Liver (tissue), 3 donors: ENCODE measurements around the gene PPL.

Experiments
- ATF3 ChIP-seq: IDR thresholded peaks from 2 replicates; pipeline ENCODE4 v1.6.1; 2016; ENCODE audit warnings: antibody characterized with exemption
- EGR1 ChIP-seq, 2 donors: IDR thresholded peaks; 2 replicates each; pipeline ENCODE4 v1.6.1; 2016 to 2018; ENCODE audit warnings: antibody characterized with exemption in 2 of 2, low read depth in 2 of 2
- FOXA1 ChIP-seq: IDR thresholded peaks from 2 replicates; pipeline ENCODE4 v1.6.1; 2016; ENCODE audit warnings: antibody characterized with exemption
- GABPA ChIP-seq, 2 donors: IDR thresholded peaks in 1 of 2; conservative IDR thresholded peaks in 1 of 2; 2 replicates each; pipeline ENCODE4 v1.6.1; 2016; ENCODE audit warnings: antibody characterized with exemption in 2 of 2, mild to moderate bottlenecking in 1 of 2, moderate library complexity in 1 of 2
- HNF4A ChIP-seq, 2 donors: conservative IDR thresholded peaks; 2 replicates each; pipeline ENCODE4 v1.6.1; 2016; ENCODE audit warnings: antibody characterized with exemption in 2 of 2, mild to moderate bottlenecking in 2 of 2
- JUND ChIP-seq, 2 donors: IDR thresholded peaks; 2 replicates each; pipeline ENCODE4 v1.6.1; 2016; ENCODE audit warnings: antibody characterized with exemption in 2 of 2
- NR2F2 ChIP-seq: IDR thresholded peaks from 2 replicates; pipeline ENCODE4 v1.6.1; 2016; ENCODE audit warnings: antibody characterized with exemption
- RAD21 ChIP-seq, 2 donors: IDR thresholded peaks; 2 replicates each; pipeline ENCODE4 v1.6.1; 2016; ENCODE audit warnings: antibody characterized with exemption in 2 of 2, mild to moderate bottlenecking in 2 of 2
- SP1 ChIP-seq: IDR thresholded peaks from 2 replicates; pipeline ENCODE4 v1.6.1; 2018; ENCODE audit warnings: antibody characterized with exemption, mild to moderate bottlenecking
- TAF1 ChIP-seq: conservative IDR thresholded peaks from 2 replicates; pipeline ENCODE4 v1.6.1; 2016; ENCODE audit warnings: antibody characterized with exemption, mild to moderate bottlenecking
- YY1 ChIP-seq: IDR thresholded peaks from 2 replicates; pipeline ENCODE4 v1.6.1; 2016; ENCODE audit warnings: antibody characterized with exemption, mild to moderate bottlenecking
- TF ChIP-seq, protein P1 (sequence below): IDR thresholded peaks from 2 replicates; pipeline ENCODE4 v1.6.1; 2016; ENCODE audit warnings: antibody characterized with exemption, mild to moderate bottlenecking
- TF ChIP-seq, protein P2 (sequence below): fragments of 150-350 bp; IDR thresholded peaks from 2 replicates; pipeline ENCODE4 v1.5.1; 2017; ENCODE audit warnings: improper control_type of control experiment, low read depth, low read length; ENCODE audit not compliant: missing input control
- TF ChIP-seq, protein P3 (sequence below): IDR thresholded peaks from 2 replicates; pipeline ENCODE4 v1.6.1; 2016; ENCODE audit warnings: antibody characterized with exemption
- donor health status: healthy.
- donor health status: healthy.

DNA sequence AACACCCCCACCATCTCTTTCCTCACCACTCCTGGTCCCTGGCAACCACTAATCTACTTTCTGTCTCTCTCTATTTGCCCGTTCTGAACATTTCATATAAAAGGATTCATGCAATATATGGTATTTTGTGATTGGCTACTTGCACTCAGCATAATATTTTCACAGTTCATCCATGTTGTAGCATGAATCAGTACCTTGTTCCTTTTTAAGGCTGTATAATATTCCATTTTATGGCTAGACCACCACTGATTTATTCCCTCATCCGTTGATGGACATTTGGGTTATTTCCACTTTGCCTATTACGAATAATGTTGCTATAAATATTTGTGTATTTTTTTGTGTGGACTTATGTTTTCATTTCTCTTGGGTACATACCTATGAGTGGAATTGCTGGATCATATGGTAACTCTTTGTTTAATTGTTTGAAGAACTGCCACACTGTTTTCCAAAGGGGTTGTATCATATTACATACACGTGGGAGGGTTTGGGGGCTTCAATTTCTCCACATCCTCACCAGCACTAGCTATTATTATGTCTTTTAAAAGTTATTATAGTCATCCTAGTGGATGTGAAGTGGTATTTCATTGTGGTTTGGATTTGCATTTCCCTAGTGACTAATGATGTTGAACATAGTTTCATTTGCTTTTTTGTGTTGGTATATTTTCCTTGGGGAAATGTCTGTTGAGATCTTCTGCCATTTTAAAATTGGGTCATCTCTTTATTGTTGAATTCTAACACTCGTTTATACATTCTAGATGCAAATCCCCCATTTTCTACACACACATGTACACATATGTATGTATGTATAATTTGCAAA lies 47.4 kb upstream of the PPL start:
- TF ChIP-seq, protein P1, sequence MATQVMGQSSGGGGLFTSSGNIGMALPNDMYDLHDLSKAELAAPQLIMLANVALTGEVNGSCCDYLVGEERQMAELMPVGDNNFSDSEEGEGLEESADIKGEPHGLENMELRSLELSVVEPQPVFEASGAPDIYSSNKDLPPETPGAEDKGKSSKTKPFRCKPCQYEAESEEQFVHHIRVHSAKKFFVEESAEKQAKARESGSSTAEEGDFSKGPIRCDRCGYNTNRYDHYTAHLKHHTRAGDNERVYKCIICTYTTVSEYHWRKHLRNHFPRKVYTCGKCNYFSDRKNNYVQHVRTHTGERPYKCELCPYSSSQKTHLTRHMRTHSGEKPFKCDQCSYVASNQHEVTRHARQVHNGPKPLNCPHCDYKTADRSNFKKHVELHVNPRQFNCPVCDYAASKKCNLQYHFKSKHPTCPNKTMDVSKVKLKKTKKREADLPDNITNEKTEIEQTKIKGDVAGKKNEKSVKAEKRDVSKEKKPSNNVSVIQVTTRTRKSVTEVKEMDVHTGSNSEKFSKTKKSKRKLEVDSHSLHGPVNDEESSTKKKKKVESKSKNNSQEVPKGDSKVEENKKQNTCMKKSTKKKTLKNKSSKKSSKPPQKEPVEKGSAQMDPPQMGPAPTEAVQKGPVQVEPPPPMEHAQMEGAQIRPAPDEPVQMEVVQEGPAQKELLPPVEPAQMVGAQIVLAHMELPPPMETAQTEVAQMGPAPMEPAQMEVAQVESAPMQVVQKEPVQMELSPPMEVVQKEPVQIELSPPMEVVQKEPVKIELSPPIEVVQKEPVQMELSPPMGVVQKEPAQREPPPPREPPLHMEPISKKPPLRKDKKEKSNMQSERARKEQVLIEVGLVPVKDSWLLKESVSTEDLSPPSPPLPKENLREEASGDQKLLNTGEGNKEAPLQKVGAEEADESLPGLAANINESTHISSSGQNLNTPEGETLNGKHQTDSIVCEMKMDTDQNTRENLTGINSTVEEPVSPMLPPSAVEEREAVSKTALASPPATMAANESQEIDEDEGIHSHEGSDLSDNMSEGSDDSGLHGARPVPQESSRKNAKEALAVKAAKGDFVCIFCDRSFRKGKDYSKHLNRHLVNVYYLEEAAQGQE = no peak
- TF ChIP-seq EGR1 (IDR thresholded peaks at IDR 0.05; ENCODE audit: low read depth in 2 of 2) = no peak
- no peak for TF ChIP-seq TAF1
- TF ChIP-seq YY1 = no peak
- TF ChIP-seq JUND (IDR thresholded peaks at IDR 0.05) = no peak
- TF ChIP-seq, protein P2, sequence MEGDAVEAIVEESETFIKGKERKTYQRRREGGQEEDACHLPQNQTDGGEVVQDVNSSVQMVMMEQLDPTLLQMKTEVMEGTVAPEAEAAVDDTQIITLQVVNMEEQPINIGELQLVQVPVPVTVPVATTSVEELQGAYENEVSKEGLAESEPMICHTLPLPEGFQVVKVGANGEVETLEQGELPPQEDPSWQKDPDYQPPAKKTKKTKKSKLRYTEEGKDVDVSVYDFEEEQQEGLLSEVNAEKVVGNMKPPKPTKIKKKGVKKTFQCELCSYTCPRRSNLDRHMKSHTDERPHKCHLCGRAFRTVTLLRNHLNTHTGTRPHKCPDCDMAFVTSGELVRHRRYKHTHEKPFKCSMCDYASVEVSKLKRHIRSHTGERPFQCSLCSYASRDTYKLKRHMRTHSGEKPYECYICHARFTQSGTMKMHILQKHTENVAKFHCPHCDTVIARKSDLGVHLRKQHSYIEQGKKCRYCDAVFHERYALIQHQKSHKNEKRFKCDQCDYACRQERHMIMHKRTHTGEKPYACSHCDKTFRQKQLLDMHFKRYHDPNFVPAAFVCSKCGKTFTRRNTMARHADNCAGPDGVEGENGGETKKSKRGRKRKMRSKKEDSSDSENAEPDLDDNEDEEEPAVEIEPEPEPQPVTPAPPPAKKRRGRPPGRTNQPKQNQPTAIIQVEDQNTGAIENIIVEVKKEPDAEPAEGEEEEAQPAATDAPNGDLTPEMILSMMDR = no peak
- TF ChIP-seq FOXA1 = no peak
- TF ChIP-seq ATF3 = no peak
- TF ChIP-seq SP1 = no peak
- TF ChIP-seq NR2F2 = no peak
- TF ChIP-seq RAD21 (IDR thresholded peaks at IDR 0.05) = no peak
- no peak for TF ChIP-seq GABPA (IDR thresholded peaks at IDR 0.05 in 1 of 2, conservative IDR thresholded peaks at IDR 0.05 in 1 of 2)
- TF ChIP-seq, protein P3, sequence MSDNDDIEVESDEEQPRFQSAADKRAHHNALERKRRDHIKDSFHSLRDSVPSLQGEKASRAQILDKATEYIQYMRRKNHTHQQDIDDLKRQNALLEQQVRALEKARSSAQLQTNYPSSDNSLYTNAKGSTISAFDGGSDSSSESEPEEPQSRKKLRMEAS = no peak
- no peak for TF ChIP-seq HNF4A (conservative IDR thresholded peaks at IDR 0.05)
